ENCODE measurements around the gene UCK1.
A peak's percentile ranks its signal among the peaks of the same experiment; 100 is the strongest.
"Not testable (repeated sequence)": the region's sequence is repeated elsewhere in the genome, so short reads cannot be mapped to it uniquely, and the experiment has no call there.

UCK1 gene

DNA sequence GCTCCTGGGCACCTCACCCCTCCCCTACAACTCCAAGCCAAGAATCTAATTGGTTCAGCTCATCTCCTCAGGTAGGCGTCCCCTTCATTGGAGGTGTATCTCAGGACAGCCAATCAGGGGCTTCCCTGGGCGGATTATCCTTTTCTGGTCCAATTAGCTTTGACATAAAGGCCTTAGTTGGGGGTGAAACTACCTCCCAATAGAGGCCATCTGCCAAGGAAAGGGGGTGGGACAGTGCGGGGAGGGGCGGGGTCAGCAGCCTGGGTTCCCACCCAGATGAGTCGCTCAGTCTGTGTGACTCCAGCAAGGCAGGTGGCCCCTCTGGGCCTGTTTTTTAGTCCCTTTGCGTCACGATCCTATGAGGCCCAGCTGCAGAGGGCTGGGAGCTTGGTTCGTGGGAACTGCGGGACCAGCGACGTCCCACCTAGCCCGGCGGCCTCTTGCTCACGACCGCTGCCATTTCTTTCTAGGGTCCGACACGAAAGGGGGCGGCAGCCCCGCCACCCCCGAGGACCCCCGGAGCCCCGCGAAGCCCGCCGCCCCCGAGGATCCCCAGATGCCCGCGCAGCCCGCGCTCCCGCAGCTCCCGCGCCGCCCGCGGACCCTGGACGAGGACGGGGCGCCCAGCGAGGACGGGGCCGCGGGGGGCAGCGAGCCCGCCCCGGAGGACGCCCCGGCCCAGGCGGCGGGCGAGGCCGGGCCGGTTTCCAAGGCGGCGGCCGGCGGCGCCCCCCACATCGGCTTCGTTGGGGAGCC, 23.2 kb upstream of the UCK1 start:
- no peak for DNase-seq (ENCODE audit: low spot score)
- in situ Hi-C loops (cut with MboI; ENCODE audit: low sequenced_read_pairs, unreplicated experiment): no loop called here
- TF ChIP-seq, protein P1, sequence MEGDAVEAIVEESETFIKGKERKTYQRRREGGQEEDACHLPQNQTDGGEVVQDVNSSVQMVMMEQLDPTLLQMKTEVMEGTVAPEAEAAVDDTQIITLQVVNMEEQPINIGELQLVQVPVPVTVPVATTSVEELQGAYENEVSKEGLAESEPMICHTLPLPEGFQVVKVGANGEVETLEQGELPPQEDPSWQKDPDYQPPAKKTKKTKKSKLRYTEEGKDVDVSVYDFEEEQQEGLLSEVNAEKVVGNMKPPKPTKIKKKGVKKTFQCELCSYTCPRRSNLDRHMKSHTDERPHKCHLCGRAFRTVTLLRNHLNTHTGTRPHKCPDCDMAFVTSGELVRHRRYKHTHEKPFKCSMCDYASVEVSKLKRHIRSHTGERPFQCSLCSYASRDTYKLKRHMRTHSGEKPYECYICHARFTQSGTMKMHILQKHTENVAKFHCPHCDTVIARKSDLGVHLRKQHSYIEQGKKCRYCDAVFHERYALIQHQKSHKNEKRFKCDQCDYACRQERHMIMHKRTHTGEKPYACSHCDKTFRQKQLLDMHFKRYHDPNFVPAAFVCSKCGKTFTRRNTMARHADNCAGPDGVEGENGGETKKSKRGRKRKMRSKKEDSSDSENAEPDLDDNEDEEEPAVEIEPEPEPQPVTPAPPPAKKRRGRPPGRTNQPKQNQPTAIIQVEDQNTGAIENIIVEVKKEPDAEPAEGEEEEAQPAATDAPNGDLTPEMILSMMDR (IDR thresholded peaks at IDR 0.05; ENCODE audit: borderline replicate concordance, control extremely low read depth, extremely low read depth, insufficient read depth, missing control alignments): no peak

DNA sequence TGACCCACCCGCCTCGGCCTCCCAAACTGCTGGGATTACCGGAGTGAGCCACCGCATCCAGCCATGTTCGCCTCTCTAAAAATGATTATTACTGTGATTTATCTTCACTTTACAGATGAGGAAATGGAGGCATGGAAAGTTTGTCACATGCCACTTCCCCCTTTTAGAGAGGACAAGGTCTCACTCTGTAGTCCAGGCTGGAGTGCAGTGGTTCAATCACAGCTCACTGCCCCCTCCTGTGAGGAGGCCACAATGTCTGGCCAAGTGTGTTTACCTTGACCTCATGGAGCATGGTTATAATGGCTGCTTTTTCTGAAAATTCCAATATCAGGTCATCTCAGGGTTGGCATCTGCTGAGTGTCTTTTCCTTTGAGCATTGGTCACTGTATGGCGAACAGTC, 21.0 kb upstream of the UCK1 start:
- in situ Hi-C loops (cut with MboI; ENCODE audit: low sequenced_read_pairs, unreplicated experiment): no loop called here
- DNase-seq (ENCODE audit: low spot score): no peak
- TF ChIP-seq, protein P1 (IDR thresholded peaks at IDR 0.05; ENCODE audit: borderline replicate concordance, control extremely low read depth, extremely low read depth, insufficient read depth, missing control alignments): no peak

DNA sequence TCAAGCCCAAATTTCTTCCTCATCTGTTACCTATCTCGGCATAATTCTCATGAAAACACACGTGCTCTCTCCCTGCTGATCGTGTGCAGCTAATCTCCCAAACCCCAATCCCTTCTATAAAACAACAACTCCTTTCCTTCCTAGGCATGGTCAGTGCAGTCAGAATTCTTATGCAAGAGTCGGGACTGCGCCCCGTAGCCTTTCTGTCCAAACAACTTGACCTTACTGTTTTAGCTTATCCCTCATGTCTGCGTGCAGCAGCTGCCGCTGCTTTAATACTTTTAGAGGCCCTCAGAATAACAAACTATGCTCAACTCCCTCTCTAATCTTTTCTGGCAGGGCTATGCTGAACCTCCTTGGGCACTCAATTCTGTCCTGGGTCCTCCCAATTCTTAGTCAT, 19.4 kb upstream of the UCK1 start:
- in situ Hi-C loops (cut with MboI; ENCODE audit: low sequenced_read_pairs, unreplicated experiment); DNase-seq (ENCODE audit: low spot score): not testable (repeated sequence)

DNA sequence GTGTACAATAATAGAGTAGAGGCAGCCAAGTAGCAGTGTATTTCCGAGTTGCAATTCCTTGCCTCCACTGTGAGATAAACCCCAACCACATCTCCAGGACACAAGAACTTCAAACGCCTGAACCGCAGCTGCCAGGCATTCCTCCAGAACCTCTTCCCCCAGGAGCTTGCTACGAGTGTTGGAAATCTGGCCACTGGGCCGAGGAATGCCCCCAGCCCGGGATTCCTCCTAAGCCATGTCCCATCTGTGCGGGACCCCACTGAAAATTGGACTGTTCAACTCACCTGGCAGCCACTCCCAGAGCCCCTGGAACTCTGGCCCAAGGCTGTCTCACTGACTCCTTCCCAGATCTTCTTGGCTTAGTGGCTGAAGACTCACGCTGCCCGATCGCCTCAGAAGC, 18.1 kb upstream of the UCK1 start:
- DNase-seq (ENCODE audit: low spot score); in situ Hi-C loops (cut with MboI; ENCODE audit: low sequenced_read_pairs, unreplicated experiment): not testable (repeated sequence)

GRCh38 chr9:131546336-131547084, 15.4 kb upstream of the UCK1 start:
- TF ChIP-seq, protein P1 (IDR thresholded peaks at IDR 0.05; ENCODE audit: borderline replicate concordance, control extremely low read depth, extremely low read depth, insufficient read depth, missing control alignments): no peak
- peak; percentile 31 for DNase-seq (ENCODE audit: low spot score)
- in situ Hi-C loops (cut with MboI; ENCODE audit: low sequenced_read_pairs, unreplicated experiment): no loop called here

GRCh38 chr9:131545786-131546335, 14.8 kb upstream of the UCK1 start:
- in situ Hi-C loops (cut with MboI; ENCODE audit: low sequenced_read_pairs, unreplicated experiment): no loop called here
- peak; percentile 46 for DNase-seq (ENCODE audit: low spot score)

GRCh38 chr9:131545003-131545785, 14.1 kb upstream of the UCK1 start, which contains the start of gene PRRT1B:
Gene PRRT1B, plus strand, starts transcription at chr9:131545523. Its CDS starts 93 bp downstream, at chr9:131545616.
- in situ Hi-C loops (cut with MboI; ENCODE audit: low sequenced_read_pairs, unreplicated experiment): no loop called here
- DNase-seq (ENCODE audit: low spot score): no peak
- TF ChIP-seq, protein P1 (IDR thresholded peaks at IDR 0.05; ENCODE audit: borderline replicate concordance, control extremely low read depth, extremely low read depth, insufficient read depth, missing control alignments): no peak

More at GRCh38 chr9:131545786-131546335, 14.8 kb upstream of the UCK1 start:
- TF ChIP-seq, protein P1 (IDR thresholded peaks at IDR 0.05; ENCODE audit: borderline replicate concordance, control extremely low read depth, extremely low read depth, insufficient read depth, missing control alignments): no peak
